H1 (cell line): Measurements from ENCODE around the gene ZBTB20. TPM values are rescaled to one million over a fixed set of nuclear protein-coding genes. Genes with fewer than 3 reads are reported as not detected.

ENCODE experiments used
- CBX5 ChIP-seq: fragments of 300-800, 300-1000 bp; sonication (generic); IDR thresholded peaks from 2 replicates; pipeline ENCODE4 v1.7.1; 2016; ENCODE audit warnings: antibody characterized with exemption, low read length, low read depth
- CHD7 ChIP-seq: fragments of 300-600 bp; sonication (generic); IDR thresholded peaks from 2 replicates; pipeline ENCODE4 v1.7.1; 2012; ENCODE audit warnings: low read length, moderate library complexity, mild to moderate bottlenecking, inconsistent platforms; ENCODE audit not compliant: insufficient replicate concordance
- CTBP2 ChIP-seq: IDR thresholded peaks from 2 replicates; pipeline ENCODE4 v1.7.0; 2011; ENCODE audit warnings: borderline replicate concordance, mild to moderate bottlenecking, moderate library complexity, mixed read lengths, low read length; ENCODE audit not compliant: insufficient read depth, insufficient read length
- EZH2 ChIP-seq: fragments of 200-600 bp; sonication (generic); IDR thresholded peaks from 2 replicates; pipeline ENCODE4 v1.7.1; 2012; ENCODE audit warnings: low read depth, mild to moderate bottlenecking, moderate library complexity, low read length, inconsistent platforms; ENCODE audit not compliant: severe bottlenecking
- FOSL1 ChIP-seq: IDR thresholded peaks from 2 replicates; pipeline ENCODE4 v1.6.1; 2011; ENCODE audit warnings: mild to moderate bottlenecking, low read depth, low read length, moderate library complexity; ENCODE audit not compliant: insufficient read depth
- MAFK ChIP-seq: IDR thresholded peaks from 2 replicates; pipeline ENCODE4 v1.6.1; 2012; ENCODE audit warnings: low read depth, mild to moderate bottlenecking, improper control_type of control experiment, low read length
- NANOG ChIP-seq: IDR thresholded peaks from 2 replicates; pipeline ENCODE4 v1.6.1; 2011; ENCODE audit warnings: low read length, low read depth, mild to moderate bottlenecking, inconsistent platforms; ENCODE audit not compliant: insufficient read depth, poor library complexity, severe bottlenecking
- SRF ChIP-seq: IDR thresholded peaks from 2 replicates; pipeline ENCODE4 v1.6.1; 2011; ENCODE audit warnings: mild to moderate bottlenecking, low read depth, low read length, moderate library complexity
- TCF12 ChIP-seq: IDR thresholded peaks from 2 replicates; pipeline ENCODE4 v1.6.1; 2011; ENCODE audit warnings: low read depth, mild to moderate bottlenecking, low read length
- polyA plus RNA-seq, 7 experiments: library from polyadenylated mRNA; depleted of rRNA in 3 of 7; stranded (reverse) in 5 of 7; unstranded in 2 of 7; fragments of >200 nt in 5 of 7; fragments of 200-250 nt in 2 of 7; gene quantifications; 1 replicate in 5 of 7; 2 replicates in 1 of 7; 4 replicates in 1 of 7; pipeline versions ENCODE4 v1.2.1 to v1.2.3, GENCODE V29; 2011 to 2013; ENCODE audit warnings: missing spikeins in 2 of 7, mixed read lengths in 2 of 7
- total RNA-seq: library from RNA; stranded (reverse); fragmentation: NEBNext Ultra II Directional; extraction: Animal tissue kit (Norgen Biotek cat#: 25700); gene quantifications from 2 replicates; pipeline ENCODE4 v1.2.1, GENCODE V29; 2021

Gene ZBTB20
- total and polyA plus RNA-seq, 2 of the 8 experiments (the other 6 are each of a cell fraction or from before 2014, with no cell fraction given), result 0.35 to 1.3 TPM

DNA sequence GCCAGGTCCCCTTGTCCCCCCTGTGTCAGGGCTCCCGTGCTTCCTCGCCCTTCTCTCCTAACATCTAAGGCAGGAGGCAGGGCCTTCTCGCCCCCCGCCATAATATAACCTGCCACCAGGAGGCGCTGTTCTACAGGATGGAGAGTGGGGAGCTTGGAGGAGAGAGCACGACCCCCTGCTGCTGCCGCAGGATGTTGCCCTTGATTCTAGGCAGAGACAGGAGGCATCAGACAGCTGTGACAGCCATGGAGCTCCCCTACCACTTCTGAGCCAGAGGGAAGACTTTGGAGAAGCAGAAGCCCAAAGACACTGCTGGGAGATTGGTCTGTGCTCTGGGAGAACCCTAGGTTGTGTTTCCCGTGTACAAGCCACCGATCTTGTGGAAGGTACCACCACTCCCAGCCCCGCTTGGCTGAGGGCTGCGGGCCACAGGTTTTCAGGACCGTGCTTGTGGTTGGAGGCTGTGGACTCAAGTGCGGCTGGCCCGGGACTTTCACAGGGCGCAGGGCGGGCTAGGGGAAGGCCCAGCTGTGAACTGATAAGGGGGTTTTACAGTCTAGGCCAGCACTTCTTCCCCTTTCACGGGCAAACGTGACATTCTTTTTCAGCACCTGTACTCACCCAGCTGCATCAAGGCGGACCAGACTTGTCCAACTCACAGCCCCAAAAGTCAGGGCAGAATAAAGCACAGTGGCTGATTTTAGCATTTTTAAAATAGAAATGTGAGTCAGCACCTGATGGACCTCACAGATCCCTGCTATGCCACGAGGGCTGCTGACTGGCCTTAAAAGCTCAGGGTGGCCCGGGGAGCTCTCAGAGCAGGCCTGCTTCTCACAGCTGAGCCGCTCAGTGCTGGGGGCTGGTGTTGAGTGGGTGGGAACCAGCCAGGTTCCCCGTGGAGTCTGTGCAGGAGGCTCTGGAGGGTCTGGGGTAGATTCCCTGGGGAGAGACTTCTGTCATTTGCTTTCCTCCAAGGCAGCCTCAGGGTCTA, 855.9 kb downstream of the ZBTB20 start (continued):
- TF ChIP-seq SRF (peak; percentile 22; the same call in 1 of the 2 replicates), CHD7 (no peak), EZH2 (no peak), NANOG (no peak), CBX5 (no peak), FOSL1 (no peak), CTBP2 (peak; percentile 77), MAFK (no peak), TCF12 (no peak)
